Common myeloid progenitor, CD34-positive (primary cell): Measurements from ENCODE around the gene UBR1.

Source experiments
- CTCF ChIA-PET: fragments of 350-600 bp; sonication (Branson Sonifier 250); formaldehyde crosslinking; loops from one replicate; lab custom pipeline; 2021; ENCODE audit warnings: antibody characterized with exemption; lab: Charles Lee
- POLR2A ChIA-PET: fragments of 350-600 bp; sonication (Branson Sonifier 250); formaldehyde crosslinking; loops from one replicate; lab custom pipeline; 2021; ENCODE audit warnings: antibody characterized with exemption; lab: Charles Lee
- DNase-seq, 3 donors: peaks; one replicate each; pipeline versions ENCODE4 v3.0.0 to v3.0.0-alpha.2; 2013
- H3K27ac ChIP-seq, 2 experiments: 1 replicate in 1 of 2; 2 replicates in 1 of 2; pipeline ENCODE4 v1.7.0; 2013; ENCODE audit warnings: inconsistent platforms in 2 of 2, low read length in 2 of 2, mild to moderate bottlenecking in 2 of 2, low read depth in 1 of 2, moderate library complexity in 1 of 2; ENCODE audit not compliant: severe bottlenecking in 2 of 2, insufficient read depth in 1 of 2, poor library complexity in 1 of 2
- H3K27me3 ChIP-seq, 5 experiments: replicated peaks in 2 of 5; 1 replicate in 3 of 5; 2 replicates in 2 of 5; pipeline versions ENCODE4 v1.6.1 to v1.7.0; 2013; ENCODE audit warnings: low read length in 4 of 5, mild to moderate bottlenecking in 2 of 5, moderate library complexity in 2 of 5, inconsistent platforms in 1 of 5; ENCODE audit not compliant: insufficient read depth in 5 of 5, control insufficient read depth in 4 of 5
- H3K36me3 ChIP-seq, 4 experiments: 1 replicate in 2 of 4; 2 replicates in 2 of 4; pipeline versions ENCODE4 v1.6.1 to v1.7.0; 2013; ENCODE audit warnings: low read length in 3 of 4, control low read depth in 1 of 4, mild to moderate bottlenecking in 1 of 4; ENCODE audit not compliant: control insufficient read depth in 4 of 4, insufficient read depth in 4 of 4
- H3K4me1 ChIP-seq, 4 experiments: 1 replicate in 3 of 4; 2 replicates in 1 of 4; pipeline versions ENCODE4 v1.6.1 to v1.7.1; 2013; ENCODE audit warnings: low read length in 3 of 4, mild to moderate bottlenecking in 3 of 4, control low read depth in 1 of 4, inconsistent platforms in 1 of 4, moderate library complexity in 1 of 4; ENCODE audit not compliant: control insufficient read depth in 4 of 4, insufficient read depth in 4 of 4; ENCODE audit errors: control extremely low read depth in 1 of 4
- H3K4me3 ChIP-seq, 7 experiments: 1 replicate in 4 of 7; 2 replicates in 3 of 7; pipeline versions ENCODE4 v1.5.1 to v1.7.0; 2013; ENCODE audit warnings: mild to moderate bottlenecking in 7 of 7, low read length in 6 of 7, moderate library complexity in 6 of 7, inconsistent platforms in 2 of 7, low read depth in 2 of 7, control low read depth in 1 of 7; ENCODE audit not compliant: insufficient read depth in 4 of 7, control insufficient read depth in 1 of 7; ENCODE audit errors: extremely low read depth in 1 of 7
- H3K9me3 ChIP-seq, 5 experiments: 1 replicate in 4 of 5; 2 replicates in 1 of 5; pipeline versions ENCODE4 v1.6.1 to v1.7.1; 2013; ENCODE audit warnings: low read length in 4 of 5, mild to moderate bottlenecking in 2 of 5, inconsistent platforms in 1 of 5, low read depth in 1 of 5, moderate library complexity in 1 of 5; ENCODE audit not compliant: control insufficient read depth in 4 of 5, insufficient read depth in 2 of 5; ENCODE audit errors: control extremely low read depth in 1 of 5
- WGBS: methylation state at CpG from one replicate; pipeline ENCODE4 v1.1.5; 2013; ENCODE audit not compliant: insufficient coverage; 5-methylcytosine and 5-hydroxymethylcytosine counted together

UBR1 gene

GRCh38 chr15:42920519-42921341, 185.1 kb downstream of the UBR1 start, which contains the start of gene TTBK2:
Gene TTBK2, minus strand, starts transcription at chr15:42920778. Its CDS starts 42,161 bp downstream, at chr15:42878617.
- under 1% methylated on average over 53 of the region's 72 CpGs for WGBS
- ChIA-PET CTCF (interaction anchor here (0.9 to 1.6 kb wide), 2 partner anchors 14 to 215 kb away, joined by 3 read pairs; no protein-coding TSS in a partner anchor), POLR2A (no interaction called here)
- Histone ChIP-seq H3K4me3 (peak within 1 kb of the TSS; percentile 64 to 97 (median 81)), H3K9me3 (no peaks in the 10 kb centered on the region), H3K27ac (peak within 1 kb of the TSS; percentile 35 to 80), H3K36me3 (no peaks in the 10 kb centered on the region), H3K4me1 (peaks cover 6 to 40% (median 25%) of the 10 kb centered on the region in 4 experiments), H3K27me3 (no peaks in the 10 kb centered on the region)
- DNase-seq: peak; percentile 99

GRCh38 chr15:42919799-42920518, 185.9 kb downstream of the UBR1 start:
- POLR2A ChIA-PET: no interaction called here
- Histone ChIP-seq H3K27me3 (no peaks in the 10 kb centered on the region), H3K4me1 (peaks cover 6 to 42% (median 28%) of the 10 kb centered on the region in 4 experiments), H3K4me3 (peak overlapping the region; percentile 64 to 97 (median 81)), H3K9me3 (no peaks in the 10 kb centered on the region), H3K27ac (peak overlapping the region; percentile 35 to 80), H3K36me3 (no peaks in the 10 kb centered on the region)
- peak; percentile 26 to 78 (median 69) for DNase-seq
- CTCF ChIA-PET: no interaction called here
- WGBS: 1% methylated on average over 17 of the region's 40 CpGs

GRCh38 chr15:42919308-42919707, 186.5 kb downstream of the UBR1 start:
- ChIA-PET POLR2A (no interaction called here), CTCF (no interaction called here)
- WGBS: no CpG with 5 or more reads among the region's 2 CpGs
- no peaks in the 10 kb centered on the region for H3K9me3 ChIP-seq
- peak overlapping the region in 6 of 7 experiments; percentile 76 to 97 (median 86) for H3K4me3 ChIP-seq
- peaks cover 9 to 45% (median 29%) of the 10 kb centered on the region in 4 experiments for H3K4me1 ChIP-seq
- DNase-seq: no peak
- H3K27me3 ChIP-seq: no peaks in the 10 kb centered on the region
- peak overlapping the region; percentile 35 to 80 for H3K27ac ChIP-seq
- H3K36me3 ChIP-seq: no peaks in the 10 kb centered on the region

GRCh38 chr15:42918047-42918446, 187.8 kb downstream of the UBR1 start:
- POLR2A ChIA-PET: no interaction called here
- no peaks in the 10 kb centered on the region for H3K9me3 ChIP-seq
- DNase-seq: no peak
- no peaks in the 10 kb centered on the region for H3K27me3 ChIP-seq
- peak overlapping the region in 1 of 7 experiments; percentile 81 for H3K4me3 ChIP-seq
- CTCF ChIA-PET: interaction anchor here (0.6 to 1.4 kb wide), 2 partner anchors 8 to 250 kb away, joined by 3 to 7 read pairs; no protein-coding TSS in a partner anchor
- WGBS: 100% methylated on average over 2 of the region's 5 CpGs
- H3K36me3 ChIP-seq: no peaks in the 10 kb centered on the region
- H3K4me1 ChIP-seq: peaks cover 9 to 45% (median 30%) of the 10 kb centered on the region in 4 experiments
- H3K27ac ChIP-seq: no peak overlapping the region

GRCh38 chr15:42915654-42916315, 190.1 kb downstream of the UBR1 start:
- no peaks in the 10 kb centered on the region for H3K36me3 ChIP-seq
- ChIA-PET CTCF (interaction anchor here (0.5 to 1.0 kb wide), 2 partner anchors 17 to 45 kb away, joined by 3 read pairs; no protein-coding TSS in a partner anchor), POLR2A (no interaction called here)
- H3K27me3 ChIP-seq: no peaks in the 10 kb centered on the region
- peak overlapping the region in 1 of 2 experiments; percentile 56 for H3K27ac ChIP-seq
- H3K9me3 ChIP-seq: no peaks in the 10 kb centered on the region
- WGBS: 100% methylated on average over 1 of the region's 3 CpGs
- peaks cover 9 to 39% (median 24%) of the 10 kb centered on the region in 4 experiments for H3K4me1 ChIP-seq
- peak in 2 of 3 donors; percentile 20 to 26 for DNase-seq
- peak overlapping the region in 2 of 7 experiments; percentile 43 to 71 for H3K4me3 ChIP-seq

GRCh38 chr15:42914728-42915497, 190.9 kb downstream of the UBR1 start:
- Histone ChIP-seq H3K4me3 (peak overlapping the region in 6 of 7 experiments; percentile 2 to 71 (median 44)), H3K9me3 (no peaks in the 10 kb centered on the region), H3K27me3 (no peaks in the 10 kb centered on the region), H3K27ac (peak overlapping the region; percentile 40 to 56), H3K36me3 (no peaks in the 10 kb centered on the region), H3K4me1 (peaks cover 9 to 38% (median 23%) of the 10 kb centered on the region in 4 experiments)
- ChIA-PET CTCF (interaction anchor here (0.5 to 1.3 kb wide), 7 partner anchors 8 to 44 kb away, joined by 3 to 6 read pairs (median 3); no protein-coding TSS in a partner anchor), POLR2A (no interaction called here)
- WGBS: 17% methylated on average over 2 of the region's 5 CpGs
- peak in 2 of 3 donors; percentile 47 to 55 for DNase-seq
